ENCODE data around the gene GTF2I.
"Not testable (repeated sequence)": the region's sequence is repeated elsewhere in the genome, so short reads cannot be mapped to it uniquely, and the experiment has no call there.

GTF2I gene

GRCh38 chr7:74781746-74782145 is 124.2 kb downstream of the GTF2I start:
- not testable (repeated sequence) for DNase-seq

- DNase-seq = not testable (repeated sequence)
Measured at GRCh38 chr7:74783595-74783994, 126.1 kb downstream of the GTF2I start.

GRCh38 chr7:74788369-74789150 is 131.0 kb downstream of the GTF2I start:
- peak; percentile 24 to 29 for DNase-seq

- not testable (repeated sequence) for DNase-seq
Measured at GRCh38 chr7:74789200-74789736, 131.8 kb downstream of the GTF2I start.

- not testable (repeated sequence) for DNase-seq
Measured at GRCh38 chr7:74797848-74798622, 140.5 kb downstream of the GTF2I start.

GRCh38 chr7:74798644-74799043 is 141.1 kb downstream of the GTF2I start:
- not testable (repeated sequence) for DNase-seq
